Suprapubic skin (tissue), 4 donors: Measurements from ENCODE around the gene HELZ2.

Experiments used
- EP300 ChIP-seq: sonication (generic); formaldehyde crosslinking; IDR thresholded peaks from one replicate; pipeline ENCODE4 v1.6.1; 2017; ENCODE audit warnings: antibody characterized with exemption
- POLR2A ChIP-seq, 2 donors: fragments of 450-650 bp; IDR thresholded peaks; one replicate each; pipeline ENCODE4 v1.6.1; 2017; ENCODE audit warnings: antibody characterized with exemption in 2 of 2, mild to moderate bottlenecking in 2 of 2, moderate library complexity in 2 of 2
- POLR2AphosphoS5 ChIP-seq, 3 donors: sonication (generic); formaldehyde crosslinking; IDR thresholded peaks; one replicate each; pipeline ENCODE4 v1.6.1; 2017; ENCODE audit warnings: antibody characterized with exemption in 3 of 3
- TF ChIP-seq, protein P1 (sequence below), 2 donors: fragments of 200-600 bp in 1 of 2; fragments of 450-650 bp in 1 of 2; sonication (generic) in 1 of 2; IDR thresholded peaks; one replicate each; pipeline ENCODE4 v1.5.1; 2016 to 2019; ENCODE audit warnings: antibody characterized with exemption in 2 of 2, mild to moderate bottlenecking in 1 of 2, moderate library complexity in 1 of 2

DNA sequence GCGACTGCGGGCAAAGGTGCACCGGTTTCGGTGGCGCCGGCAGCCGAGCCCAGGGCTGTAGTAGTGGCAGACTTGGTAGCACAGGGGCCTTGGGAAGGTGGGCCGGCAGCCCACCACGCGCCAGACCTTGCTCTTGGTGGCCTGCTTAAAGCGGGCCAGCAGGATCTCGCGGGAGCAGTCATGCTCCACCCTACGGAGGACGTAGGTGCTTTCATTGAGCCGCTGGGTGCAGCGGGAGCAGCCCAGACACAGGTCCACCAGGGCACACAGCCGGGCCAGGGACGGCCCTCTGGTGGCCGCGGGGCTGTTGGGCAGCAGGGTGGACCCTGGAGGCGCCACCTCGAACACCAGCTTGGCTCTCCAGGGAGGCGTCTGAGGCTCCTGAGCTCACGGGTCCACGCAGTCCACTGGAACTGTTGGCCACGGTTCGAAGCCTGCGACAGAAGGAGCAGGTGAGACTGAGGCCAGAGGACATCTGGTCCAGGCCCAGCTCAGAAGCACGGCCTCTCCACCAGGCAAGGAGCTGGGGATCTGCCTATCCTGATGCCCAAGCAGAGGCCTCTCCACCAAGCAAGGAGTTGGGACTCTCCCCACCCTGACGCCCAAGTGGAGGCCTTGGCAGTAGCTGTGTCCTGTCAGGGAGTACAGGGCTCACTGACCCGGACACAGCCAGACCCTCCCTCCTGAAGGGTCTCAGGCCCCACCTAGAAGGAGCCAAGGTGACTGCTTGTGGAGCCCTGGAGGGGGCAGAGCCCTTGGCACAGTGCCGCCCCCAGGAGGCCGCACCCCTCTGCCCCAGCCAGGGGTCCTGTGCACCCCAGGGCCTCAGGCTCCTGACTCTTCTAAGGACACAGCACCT lies 1.0 kb downstream of the HELZ2 start:
- TF ChIP-seq POLR2A (IDR thresholded peaks at IDR 0.05) (no peak), EP300 (no peak), POLR2AphosphoS5 (IDR thresholded peaks at IDR 0.05) (no peak)
- TF ChIP-seq, protein P1, sequence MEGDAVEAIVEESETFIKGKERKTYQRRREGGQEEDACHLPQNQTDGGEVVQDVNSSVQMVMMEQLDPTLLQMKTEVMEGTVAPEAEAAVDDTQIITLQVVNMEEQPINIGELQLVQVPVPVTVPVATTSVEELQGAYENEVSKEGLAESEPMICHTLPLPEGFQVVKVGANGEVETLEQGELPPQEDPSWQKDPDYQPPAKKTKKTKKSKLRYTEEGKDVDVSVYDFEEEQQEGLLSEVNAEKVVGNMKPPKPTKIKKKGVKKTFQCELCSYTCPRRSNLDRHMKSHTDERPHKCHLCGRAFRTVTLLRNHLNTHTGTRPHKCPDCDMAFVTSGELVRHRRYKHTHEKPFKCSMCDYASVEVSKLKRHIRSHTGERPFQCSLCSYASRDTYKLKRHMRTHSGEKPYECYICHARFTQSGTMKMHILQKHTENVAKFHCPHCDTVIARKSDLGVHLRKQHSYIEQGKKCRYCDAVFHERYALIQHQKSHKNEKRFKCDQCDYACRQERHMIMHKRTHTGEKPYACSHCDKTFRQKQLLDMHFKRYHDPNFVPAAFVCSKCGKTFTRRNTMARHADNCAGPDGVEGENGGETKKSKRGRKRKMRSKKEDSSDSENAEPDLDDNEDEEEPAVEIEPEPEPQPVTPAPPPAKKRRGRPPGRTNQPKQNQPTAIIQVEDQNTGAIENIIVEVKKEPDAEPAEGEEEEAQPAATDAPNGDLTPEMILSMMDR (IDR thresholded peaks at IDR 0.05): no peak
